Gastroesophageal sphincter (tissue), 3 donors: ENCODE measurements around the gene CACNA1C.

Source experiments
- CTCF ChIP-seq, 4 experiments: fragments of 200-600 bp in 2 of 4; fragments of 450-650 bp in 2 of 4; sonication (generic) in 1 of 4; IDR thresholded peaks; one replicate each; pipeline ENCODE4 v1.5.1; 2017 to 2019; ENCODE audit warnings: antibody characterized with exemption in 4 of 4, mild to moderate bottlenecking in 2 of 4, moderate library complexity in 2 of 4
- EP300 ChIP-seq: sonication (generic); formaldehyde crosslinking; IDR thresholded peaks from one replicate; pipeline ENCODE4 v1.6.1; 2017; ENCODE audit warnings: antibody characterized with exemption, mild to moderate bottlenecking
- POLR2A ChIP-seq, 2 donors: fragments of 450-650 bp; IDR thresholded peaks; one replicate each; pipeline ENCODE4 v1.6.1; 2017; ENCODE audit warnings: antibody characterized with exemption in 2 of 2, mild to moderate bottlenecking in 2 of 2, moderate library complexity in 1 of 2
- POLR2AphosphoS5 ChIP-seq: sonication (generic); formaldehyde crosslinking; IDR thresholded peaks from one replicate; pipeline ENCODE4 v1.6.1; 2017; ENCODE audit warnings: antibody characterized with exemption

- TF ChIP-seq POLR2A (IDR thresholded peaks at IDR 0.05) (no peak), CTCF (IDR thresholded peaks at IDR 0.05) (no peak), POLR2AphosphoS5 (no peak), EP300 (no peak)
Observed at GRCh38 chr12:2246358-2246757, 193.6 kb downstream of the CACNA1C start.
